H9 (cell line): ENCODE measurements around the gene SLC25A11. TPM values are rescaled to one million over a fixed set of nuclear protein-coding genes. Genes with fewer than 3 reads are reported as not detected.

ENCODE experiments used
- DNase-seq: peaks from one replicate; pipeline ENCODE4 v3.0.0-alpha.2; 2017
- H2AFZ ChIP-seq: one replicate; pipeline ENCODE4 v1.6.1; 2013; ENCODE audit warnings: mild to moderate bottlenecking, low read length, control low read depth, moderate library complexity
- H2AK5ac ChIP-seq: 2 replicates; pipeline ENCODE4 v1.6.1; 2013; ENCODE audit warnings: low read length, control low read depth, mixed read lengths; ENCODE audit not compliant: insufficient read length
- H2BK120ac ChIP-seq: one replicate; pipeline ENCODE4 v1.6.1; 2013; ENCODE audit warnings: low read depth, mild to moderate bottlenecking, low read length, control low read depth, inconsistent platforms; ENCODE audit not compliant: poor library complexity, severe bottlenecking
- H2BK12ac ChIP-seq: 2 replicates; pipeline ENCODE4 v1.6.1; 2013; ENCODE audit warnings: low read length, control low read depth, mixed read lengths, low read depth; ENCODE audit not compliant: insufficient read length
- H2BK15ac ChIP-seq: 2 replicates; pipeline ENCODE4 v1.6.1; 2013; ENCODE audit warnings: low read depth, low read length, control low read depth
- H2BK20ac ChIP-seq: one replicate; pipeline ENCODE4 v1.6.1; 2013; ENCODE audit warnings: low read depth, mild to moderate bottlenecking, low read length, control low read depth, inconsistent platforms; ENCODE audit not compliant: poor library complexity, severe bottlenecking
- H2BK5ac ChIP-seq: 2 replicates; pipeline ENCODE4 v1.6.1; 2013; ENCODE audit warnings: low read length, control low read depth, mixed read lengths; ENCODE audit not compliant: insufficient read length
- H3K14ac ChIP-seq: 2 replicates; pipeline ENCODE4 v1.6.1; 2013; ENCODE audit warnings: low read length, control low read depth; ENCODE audit not compliant: insufficient read depth
- H3K18ac ChIP-seq: 2 replicates; pipeline ENCODE4 v1.6.1; 2013; ENCODE audit warnings: low read depth, mild to moderate bottlenecking, mixed read lengths, low read length, control low read depth; ENCODE audit not compliant: insufficient read length
- H3K23ac ChIP-seq: 2 replicates; pipeline ENCODE4 v1.6.1; 2013; ENCODE audit warnings: low read length, control low read depth, mixed read lengths, low read depth; ENCODE audit not compliant: insufficient read length
- H3K23me2 ChIP-seq: 2 replicates; pipeline ENCODE4 v1.6.1; 2013; ENCODE audit warnings: low read depth, mild to moderate bottlenecking, mixed read lengths, low read length, control low read depth; ENCODE audit not compliant: insufficient read length, poor library complexity, severe bottlenecking
- H3K27ac ChIP-seq: 2 replicates; pipeline ENCODE4 v1.5.1; 2013; ENCODE audit warnings: low read length, control low read depth, mixed read lengths, low read depth; ENCODE audit not compliant: insufficient read length
- H3K27me3 ChIP-seq: 2 replicates; pipeline ENCODE4 v1.6.1; 2013; ENCODE audit warnings: low read length, control low read depth, inconsistent platforms; ENCODE audit not compliant: insufficient read depth
- H3K4ac ChIP-seq: 2 replicates; pipeline ENCODE4 v1.6.1; 2013; ENCODE audit warnings: low read depth, mild to moderate bottlenecking, control low read depth, inconsistent platforms, low read length, moderate library complexity
- H3K4me1 ChIP-seq: 2 replicates; pipeline ENCODE4 v1.6.1; 2013; ENCODE audit warnings: low read length, control low read depth, inconsistent platforms; ENCODE audit not compliant: insufficient read depth
- H3K4me2 ChIP-seq: 2 replicates; pipeline ENCODE4 v1.6.1; 2013; ENCODE audit warnings: low read length, control low read depth, mixed read lengths; ENCODE audit not compliant: insufficient read length, insufficient read depth
- H3K56ac ChIP-seq: 2 replicates; pipeline ENCODE4 v1.6.1; 2013; ENCODE audit warnings: low read depth, mild to moderate bottlenecking, mixed read lengths, low read length, control low read depth; ENCODE audit not compliant: insufficient read length
- H3K79me1 ChIP-seq: 2 replicates; pipeline ENCODE4 v1.6.1; 2013; ENCODE audit warnings: low read depth, mild to moderate bottlenecking, moderate library complexity, low read length, control low read depth, inconsistent platforms; ENCODE audit not compliant: insufficient read depth, poor library complexity, severe bottlenecking
- H3K79me2 ChIP-seq: 2 replicates; pipeline ENCODE4 v1.6.1; 2013; ENCODE audit warnings: low read length, control low read depth, inconsistent platforms; ENCODE audit not compliant: insufficient read depth
- H3K9ac ChIP-seq: 2 replicates; pipeline ENCODE4 v1.6.1; 2013; ENCODE audit warnings: low read length, control low read depth, mixed read lengths; ENCODE audit not compliant: insufficient read length; ENCODE audit errors: extremely low read depth
- H3K9me3 ChIP-seq: one replicate; pipeline ENCODE4 v1.6.1; 2013; ENCODE audit warnings: low read depth, low read length, inconsistent platforms; ENCODE audit not compliant: control insufficient read depth
- H3T11ph ChIP-seq: one replicate; pipeline ENCODE4 v1.6.1; 2013; ENCODE audit warnings: mild to moderate bottlenecking, low read length, control low read depth, inconsistent platforms
- H4K20me1 ChIP-seq: one replicate; pipeline ENCODE4 v1.6.1; 2013; ENCODE audit not compliant: control insufficient read depth, insufficient read length, insufficient read depth
- H4K5ac ChIP-seq: 2 replicates; pipeline ENCODE4 v1.6.1; 2013; ENCODE audit warnings: low read depth, mild to moderate bottlenecking, mixed read lengths, low read length, control low read depth; ENCODE audit not compliant: insufficient read length
- H4K8ac ChIP-seq: replicated peaks from 2 replicates; pipeline ENCODE4 v1.6.1; 2013; ENCODE audit warnings: low read length, control low read depth, mixed read lengths, low read depth; ENCODE audit not compliant: insufficient read length
- H4K91ac ChIP-seq: 2 replicates; pipeline ENCODE4 v1.6.1; 2013; ENCODE audit warnings: low read depth, mild to moderate bottlenecking, moderate library complexity, mixed read lengths, low read length, control low read depth; ENCODE audit not compliant: insufficient read length
- H3K27ac Mint-ChIP-seq, 3 experiments: 2 replicates in 2 of 3; 3 replicates in 1 of 3; pipeline ENCODE4 v1.8.0; 2020 to 2021; ENCODE audit warnings: mixed read lengths in 3 of 3, mild to moderate bottlenecking in 1 of 3, moderate library complexity in 1 of 3
- H3K27me3 Mint-ChIP-seq: 2 replicates; pipeline ENCODE4 v1.8.0; 2021; ENCODE audit warnings: low read depth, mild to moderate bottlenecking, moderate library complexity, mixed read lengths
- H3K36me3 Mint-ChIP-seq, 3 experiments: 2 replicates in 2 of 3; 3 replicates in 1 of 3; pipeline ENCODE4 v1.8.0; 2020 to 2021; ENCODE audit warnings: low read depth in 3 of 3, mixed read lengths in 3 of 3; ENCODE audit not compliant: insufficient read depth in 1 of 3
- H3K4me1 Mint-ChIP-seq, 2 experiments: 2 replicates each; pipeline ENCODE4 v1.8.0; 2020; ENCODE audit warnings: mixed read lengths in 2 of 2
- H3K4me3 Mint-ChIP-seq, 2 experiments: 2 replicates in 1 of 2; 3 replicates in 1 of 2; pipeline ENCODE4 v1.8.0; 2020 to 2021; ENCODE audit warnings: mild to moderate bottlenecking in 2 of 2, mixed read lengths in 2 of 2, moderate library complexity in 1 of 2
- H3K9me3 Mint-ChIP-seq, 2 experiments: 2 replicates in 1 of 2; 3 replicates in 1 of 2; pipeline ENCODE4 v1.8.0; 2020; ENCODE audit warnings: mild to moderate bottlenecking in 2 of 2, mixed read lengths in 2 of 2, moderate library complexity in 1 of 2
- WGBS: extraction: QIAGEN DNeasy Blood & Tissue Kit; methylation state at CpG from one replicate; pipeline ENCODE4 v1.1.7; 2013; ENCODE audit warnings: missing lambda C conversion rate, low lambda C conversion rate, mixed read lengths; ENCODE audit not compliant: insufficient read length; ENCODE audit errors: extremely low coverage; 5-methylcytosine and 5-hydroxymethylcytosine counted together
- total RNA-seq: library from RNA; stranded (reverse); gene quantifications from 2 replicates; pipeline ENCODE4 v1.2.1, GENCODE V29; 2021
- TF ChIP-seq, protein P1 (sequence below): fragments of 200-600 bp; sonication (generic); conservative IDR thresholded peaks from 3 replicates; pipeline ENCODE4 v1.8.0; 2021; ENCODE audit warnings: antibody characterized with exemption, mild to moderate bottlenecking

SLC25A11 gene
- total RNA-seq, 1 experiment from 2014 or later, result 74.9 TPM

GRCh38 chr17:4973256-4974114, 33.6 kb upstream of the SLC25A11 start:
- Histone ChIP-seq H3K4ac (no peak overlapping the region), H3K79me2 (peaks cover 2% of the 10 kb centered on the region; the same call in 1 of the 2 replicates), H2BK5ac (no peak overlapping the region), H2BK20ac (no peak overlapping the region), H4K91ac (no peak overlapping the region), H3K14ac (no peak overlapping the region; the same call in 1 of the 2 replicates), H3K23ac (no peak overlapping the region), H3K4me1 (peaks cover 10% of the 10 kb centered on the region; the same call in 1 of the 2 replicates), H2AK5ac (no peak overlapping the region), H2BK12ac (no peak overlapping the region), H2AFZ (no peak overlapping the region), H3K4me2 (peak overlapping the region; percentile 4), H3K79me1 (no peaks in the 10 kb centered on the region), H2BK120ac (no peak overlapping the region), H3K23me2 (peaks cover 10% of the 10 kb centered on the region), H4K20me1 (no peaks in the 10 kb centered on the region), H3K27ac (no peak overlapping the region), H3K18ac (no peak overlapping the region), H3T11ph (no peak overlapping the region), H4K8ac (no peak overlapping the region), H3K27me3 (peaks cover 21% of the 10 kb centered on the region; the same call in 1 of the 2 replicates), H3K9me3 (no peaks in the 10 kb centered on the region), H3K9ac (no peak overlapping the region), H2BK15ac (no peak overlapping the region), H3K56ac (no peak overlapping the region), H4K5ac (no peak overlapping the region)
- peaks cover 55% of the 10 kb centered on the region for H3K27me3 Mint-ChIP-seq
- H3K27ac Mint-ChIP-seq, result peak overlapping the region in 1 of 3 experiments; percentile 66; a peak in 2 of 7 replicates
- H3K4me3 Mint-ChIP-seq, result peak overlapping the region in 1 of 2 experiments; percentile 24; a peak in 3 of 5 replicates
- peaks cover 20 to 52% (median 24%) of the 10 kb centered on the region in 3 experiments for H3K36me3 Mint-ChIP-seq
- TF ChIP-seq, protein P1, sequence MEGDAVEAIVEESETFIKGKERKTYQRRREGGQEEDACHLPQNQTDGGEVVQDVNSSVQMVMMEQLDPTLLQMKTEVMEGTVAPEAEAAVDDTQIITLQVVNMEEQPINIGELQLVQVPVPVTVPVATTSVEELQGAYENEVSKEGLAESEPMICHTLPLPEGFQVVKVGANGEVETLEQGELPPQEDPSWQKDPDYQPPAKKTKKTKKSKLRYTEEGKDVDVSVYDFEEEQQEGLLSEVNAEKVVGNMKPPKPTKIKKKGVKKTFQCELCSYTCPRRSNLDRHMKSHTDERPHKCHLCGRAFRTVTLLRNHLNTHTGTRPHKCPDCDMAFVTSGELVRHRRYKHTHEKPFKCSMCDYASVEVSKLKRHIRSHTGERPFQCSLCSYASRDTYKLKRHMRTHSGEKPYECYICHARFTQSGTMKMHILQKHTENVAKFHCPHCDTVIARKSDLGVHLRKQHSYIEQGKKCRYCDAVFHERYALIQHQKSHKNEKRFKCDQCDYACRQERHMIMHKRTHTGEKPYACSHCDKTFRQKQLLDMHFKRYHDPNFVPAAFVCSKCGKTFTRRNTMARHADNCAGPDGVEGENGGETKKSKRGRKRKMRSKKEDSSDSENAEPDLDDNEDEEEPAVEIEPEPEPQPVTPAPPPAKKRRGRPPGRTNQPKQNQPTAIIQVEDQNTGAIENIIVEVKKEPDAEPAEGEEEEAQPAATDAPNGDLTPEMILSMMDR, result no peak
- no peaks in the 10 kb centered on the region for H3K9me3 Mint-ChIP-seq
- WGBS, result no CpG with 5 or more reads among the region's 10 CpGs
- DNase-seq, result no peak
- peaks cover 31% of the 10 kb centered on the region in 2 experiments for H3K4me1 Mint-ChIP-seq
